Kasumi-1 (cell line): ENCODE results near the gene FBXO44.
A peak's percentile ranks its signal among the peaks of the same experiment; 100 is the strongest.

Source experiments
- DNase-seq, 2 experiments: peaks; one replicate each; lab custom pipeline; 2025; lab: John Stamatoyannopoulos, UW

The FBXO44 gene

GRCh38 chr1:11640101-11640500, 14.6 kb upstream of the FBXO44 start:
- no peak for DNase-seq

GRCh38 chr1:11640944-11641343, 13.7 kb upstream of the FBXO44 start:
- DNase-seq = no peak

- no peak for DNase-seq
These were observed 12.8 kb upstream of the FBXO44 start for GRCh38 chr1:11641776-11642305.

GRCh38 chr1:11642418-11643017, 12.2 kb upstream of the FBXO44 start:
- DNase-seq = peak; percentile 76 to 82

- DNase-seq = no peak
These were observed 10.9 kb upstream of the FBXO44 start for GRCh38 chr1:11643782-11644181.

- no peak for DNase-seq
These were observed 9.4 kb upstream of the FBXO44 start for GRCh38 chr1:11645270-11645669.

- peak; percentile 78 to 82 for DNase-seq
These were observed 8.9 kb upstream of the FBXO44 start for GRCh38 chr1:11645670-11646265.

GRCh38 chr1:11646317-11646716, 8.4 kb upstream of the FBXO44 start:
- DNase-seq = no peak

GRCh38 chr1:11647333-11647732, 7.3 kb upstream of the FBXO44 start:
- no peak for DNase-seq

- DNase-seq = no peak
These were observed 6.6 kb upstream of the FBXO44 start for GRCh38 chr1:11648039-11648438.

GRCh38 chr1:11648732-11649158, 5.9 kb upstream of the FBXO44 start:
- no peak for DNase-seq

GRCh38 chr1:11649237-11649623, 5.4 kb upstream of the FBXO44 start:
- DNase-seq = no peak

- no peak for DNase-seq
These were observed 4.9 kb upstream of the FBXO44 start for GRCh38 chr1:11649624-11650330.

- DNase-seq = peak; percentile 72 to 77
These were observed 4.2 kb upstream of the FBXO44 start for GRCh38 chr1:11650331-11650991.

- no peak for DNase-seq
These were observed 3.7 kb upstream of the FBXO44 start for GRCh38 chr1:11651017-11651416.

- DNase-seq = no peak
These were observed 2.4 kb upstream of the FBXO44 start for GRCh38 chr1:11652203-11652780.

GRCh38 chr1:11653101-11653860, 1.4 kb upstream of the FBXO44 start:
- DNase-seq = no peak

- no peak for DNase-seq
These were observed 878 bp upstream of the FBXO44 start for GRCh38 chr1:11653861-11654136.

GRCh38 chr1:11654939-11655808, 497 bp downstream of the FBXO44 start:
- no peak for DNase-seq

GRCh38 chr1:11657654-11658053, 3.0 kb downstream of the FBXO44 start:
- no peak for DNase-seq

- no peak for DNase-seq
These were observed 3.9 kb downstream of the FBXO44 start for GRCh38 chr1:11658542-11658941.
